ENCODE data around the gene FMC1. TPM values are rescaled to one million over a fixed set of nuclear protein-coding genes. Genes with fewer than 3 reads are reported as not detected.
A peak's percentile ranks its signal among the peaks of the same experiment; 100 is the strongest.

FMC1 gene
- total RNA-seq (10 to 100 TPM; 16.7 to 31.4 TPM), polyA plus RNA-seq (ENCODE audit: insufficient read length in 2 of 2) (10 to 100 TPM; 32.3 to 33.6 TPM)
- long read RNA-seq, donor 1, transcript FMC1-201 (2 exons, 1,210 nt) = major isoform, 88 of 93 reads
- long read RNA-seq, donor 1, transcript FMC1-203 (2 exons, 460 nt) = minor isoform, 5 of 93 reads
- long read RNA-seq, donor 1, partial matches to known transcripts = 0 of 93 reads
- long read RNA-seq, donor 1, other reads (novel, unspliced or antisense) = 0 of 93 reads
- long read RNA-seq, donor 2, transcript FMC1-201 (2 exons, 1,210 nt) = major isoform, 35 of 39 reads
- long read RNA-seq, donor 2, partial matches to known transcripts = 0 of 39 reads
- long read RNA-seq, donor 2, other reads (novel, unspliced or antisense) = 0 of 39 reads
- long read RNA-seq, donor 3, transcript FMC1-201 (2 exons, 1,210 nt) = major isoform, 28 of 29 reads
- long read RNA-seq, donor 3, partial matches to known transcripts = 0 of 29 reads
- long read RNA-seq, donor 3, other reads (novel, unspliced or antisense) = 0 of 29 reads
- long read RNA-seq, donor 4, transcript FMC1-201 (2 exons, 1,210 nt) = major isoform, 74 of 78 reads
- long read RNA-seq, donor 4, partial matches to known transcripts = 0 of 78 reads
- long read RNA-seq, donor 4, other reads (novel, unspliced or antisense) = 0 of 78 reads

GRCh38 chr7:139341058-139341775 lies at the start of gene FMC1:
Gene FMC1, plus strand, starts transcription at chr7:139341337. Its CDS starts 48 bp downstream, at chr7:139341385.
- Histone ChIP-seq H3K9me3 (ENCODE audit: control insufficient read depth, insufficient read depth, low read length) (no peaks in the 10 kb centered on the region), H3K27ac (ENCODE audit: low read depth, low read length) (peak within 1 kb of the TSS; percentile 100), H3K4me1 (ENCODE audit: control insufficient read depth, insufficient read depth, low read length) (peaks cover 10% of the 10 kb centered on the region), H3K4me3 (ENCODE audit: low read depth, low read length) (peak within 1 kb of the TSS; percentile 99), H3K36me3 (ENCODE audit: control insufficient read depth, insufficient read depth, low read length) (peaks cover 6% of the 10 kb centered on the region), H3K27me3 (ENCODE audit: control insufficient read depth, insufficient read depth, low read length) (no peaks in the 10 kb centered on the region)
- peak; percentile 86 to 98 (median 88) for DNase-seq (ENCODE audit: low read depth in 4 of 6, low spot score in 6 of 6)
- WGBS (ENCODE audit: insufficient coverage) = under 1% methylated on average over 52 of the region's 54 CpGs

GRCh38 chr7:139292821-139293220 lies 48.3 kb upstream of the FMC1 start:
- Histone ChIP-seq H3K27me3 (ENCODE audit: control insufficient read depth, insufficient read depth, low read length) (no peaks in the 10 kb centered on the region), H3K9me3 (ENCODE audit: control insufficient read depth, insufficient read depth, low read length) (no peaks in the 10 kb centered on the region), H3K36me3 (ENCODE audit: control insufficient read depth, insufficient read depth, low read length) (peaks cover 14% of the 10 kb centered on the region), H3K27ac (ENCODE audit: low read depth, low read length) (no peak overlapping the region), H3K4me1 (ENCODE audit: control insufficient read depth, insufficient read depth, low read length) (no peaks in the 10 kb centered on the region), H3K4me3 (ENCODE audit: low read depth, low read length) (no peak overlapping the region)
- 95% methylated on average over 7 of the region's 7 CpGs for WGBS (ENCODE audit: insufficient coverage)
- no peak for DNase-seq (ENCODE audit: low read depth in 4 of 6, low spot score in 6 of 6)

GRCh38 chr7:139293534-139293933 lies 47.6 kb upstream of the FMC1 start:
- Histone ChIP-seq H3K4me1 (ENCODE audit: control insufficient read depth, insufficient read depth, low read length) (no peaks in the 10 kb centered on the region), H3K9me3 (ENCODE audit: control insufficient read depth, insufficient read depth, low read length) (no peaks in the 10 kb centered on the region), H3K36me3 (ENCODE audit: control insufficient read depth, insufficient read depth, low read length) (peaks cover 14% of the 10 kb centered on the region), H3K27me3 (ENCODE audit: control insufficient read depth, insufficient read depth, low read length) (no peaks in the 10 kb centered on the region), H3K27ac (ENCODE audit: low read depth, low read length) (no peak overlapping the region), H3K4me3 (ENCODE audit: low read depth, low read length) (no peak overlapping the region)
- DNase-seq (ENCODE audit: low read depth in 4 of 6, low spot score in 6 of 6) = no peak
- WGBS (ENCODE audit: insufficient coverage) = 94% methylated on average over 2 of the region's 2 CpGs

- H3K27ac ChIP-seq (ENCODE audit: low read depth, low read length) = no peak overlapping the region
- H3K4me1 ChIP-seq (ENCODE audit: control insufficient read depth, insufficient read depth, low read length) = no peaks in the 10 kb centered on the region
- peaks cover 13% of the 10 kb centered on the region for H3K36me3 ChIP-seq (ENCODE audit: control insufficient read depth, insufficient read depth, low read length)
- H3K9me3 ChIP-seq (ENCODE audit: control insufficient read depth, insufficient read depth, low read length) = no peaks in the 10 kb centered on the region
- no peak overlapping the region for H3K4me3 ChIP-seq (ENCODE audit: low read depth, low read length)
- DNase-seq (ENCODE audit: low read depth in 4 of 6, low spot score in 6 of 6) = no peak
- no peaks in the 10 kb centered on the region for H3K27me3 ChIP-seq (ENCODE audit: control insufficient read depth, insufficient read depth, low read length)
- WGBS (ENCODE audit: insufficient coverage) = 92% methylated on average over 2 of the region's 4 CpGs
Measured at GRCh38 chr7:139294241-139294640, 46.9 kb upstream of the FMC1 start.

GRCh38 chr7:139294951-139295575 lies 46.1 kb upstream of the FMC1 start:
- WGBS (ENCODE audit: insufficient coverage) = 92% methylated on average over 1 of the region's 6 CpGs
- H3K36me3 ChIP-seq (ENCODE audit: control insufficient read depth, insufficient read depth, low read length) = peaks cover 11% of the 10 kb centered on the region
- H3K27ac ChIP-seq (ENCODE audit: low read depth, low read length) = no peak overlapping the region
- H3K9me3 ChIP-seq (ENCODE audit: control insufficient read depth, insufficient read depth, low read length) = no peaks in the 10 kb centered on the region
- peak in 3 of 6 donors; percentile 7 to 56 (median 16) for DNase-seq (ENCODE audit: low read depth in 4 of 6, low spot score in 6 of 6)
- no peak overlapping the region for H3K4me3 ChIP-seq (ENCODE audit: low read depth, low read length)
- H3K27me3 ChIP-seq (ENCODE audit: control insufficient read depth, insufficient read depth, low read length) = no peaks in the 10 kb centered on the region
- H3K4me1 ChIP-seq (ENCODE audit: control insufficient read depth, insufficient read depth, low read length) = no peaks in the 10 kb centered on the region

- no peak overlapping the region for H3K4me3 ChIP-seq (ENCODE audit: low read depth, low read length)
- H3K9me3 ChIP-seq (ENCODE audit: control insufficient read depth, insufficient read depth, low read length) = no peaks in the 10 kb centered on the region
- H3K27me3 ChIP-seq (ENCODE audit: control insufficient read depth, insufficient read depth, low read length) = no peaks in the 10 kb centered on the region
- H3K4me1 ChIP-seq (ENCODE audit: control insufficient read depth, insufficient read depth, low read length) = no peaks in the 10 kb centered on the region
- H3K27ac ChIP-seq (ENCODE audit: low read depth, low read length) = no peak overlapping the region
- no peak for DNase-seq (ENCODE audit: low read depth in 4 of 6, low spot score in 6 of 6)
- WGBS (ENCODE audit: insufficient coverage) = 39% methylated on average over 4 of the region's 6 CpGs
- H3K36me3 ChIP-seq (ENCODE audit: control insufficient read depth, insufficient read depth, low read length) = peaks cover 11% of the 10 kb centered on the region
Measured at GRCh38 chr7:139297795-139298194, 43.3 kb upstream of the FMC1 start.

- no peaks in the 10 kb centered on the region for H3K27me3 ChIP-seq (ENCODE audit: control insufficient read depth, insufficient read depth, low read length)
- DNase-seq (ENCODE audit: low read depth in 4 of 6, low spot score in 6 of 6) = no peak
- no peak overlapping the region for H3K27ac ChIP-seq (ENCODE audit: low read depth, low read length)
- H3K4me3 ChIP-seq (ENCODE audit: low read depth, low read length) = no peak overlapping the region
- H3K36me3 ChIP-seq (ENCODE audit: control insufficient read depth, insufficient read depth, low read length) = peaks cover 11% of the 10 kb centered on the region
- no peaks in the 10 kb centered on the region for H3K9me3 ChIP-seq (ENCODE audit: control insufficient read depth, insufficient read depth, low read length)
- no CpG with 5 or more reads among the region's 2 CpGs for WGBS (ENCODE audit: insufficient coverage)
- H3K4me1 ChIP-seq (ENCODE audit: control insufficient read depth, insufficient read depth, low read length) = no peaks in the 10 kb centered on the region
Measured at GRCh38 chr7:139299296-139299695, 41.8 kb upstream of the FMC1 start.

GRCh38 chr7:139300390-139300789 lies 40.7 kb upstream of the FMC1 start:
- no peaks in the 10 kb centered on the region for H3K4me1 ChIP-seq (ENCODE audit: control insufficient read depth, insufficient read depth, low read length)
- no peaks in the 10 kb centered on the region for H3K9me3 ChIP-seq (ENCODE audit: control insufficient read depth, insufficient read depth, low read length)
- H3K4me3 ChIP-seq (ENCODE audit: low read depth, low read length) = no peak overlapping the region
- WGBS (ENCODE audit: insufficient coverage) = no CpG with 5 or more reads among the region's 2 CpGs
- H3K36me3 ChIP-seq (ENCODE audit: control insufficient read depth, insufficient read depth, low read length) = peaks cover 6% of the 10 kb centered on the region
- no peaks in the 10 kb centered on the region for H3K27me3 ChIP-seq (ENCODE audit: control insufficient read depth, insufficient read depth, low read length)
- no peak for DNase-seq (ENCODE audit: low read depth in 4 of 6, low spot score in 6 of 6)
- H3K27ac ChIP-seq (ENCODE audit: low read depth, low read length) = no peak overlapping the region

- H3K27ac ChIP-seq (ENCODE audit: low read depth, low read length) = no peak overlapping the region
- no peaks in the 10 kb centered on the region for H3K4me1 ChIP-seq (ENCODE audit: control insufficient read depth, insufficient read depth, low read length)
- no peak overlapping the region for H3K4me3 ChIP-seq (ENCODE audit: low read depth, low read length)
- 86% methylated on average over 1 of the region's 1 CpG for whole genome bisulfite sequencing (ENCODE audit: insufficient coverage)
- H3K27me3 ChIP-seq (ENCODE audit: control insufficient read depth, insufficient read depth, low read length) = no peaks in the 10 kb centered on the region
- DNase-seq (ENCODE audit: low read depth in 4 of 6, low spot score in 6 of 6) = peak in 2 of 6 donors; percentile 11 to 20
- no peaks in the 10 kb centered on the region for H3K9me3 ChIP-seq (ENCODE audit: control insufficient read depth, insufficient read depth, low read length)
- no peaks in the 10 kb centered on the region for H3K36me3 ChIP-seq (ENCODE audit: control insufficient read depth, insufficient read depth, low read length)
Measured at GRCh38 chr7:139304517-139304916, 36.6 kb upstream of the FMC1 start.

All from spinal cord (tissue), 10 donors.